Ishikawa (cell line): ENCODE measurements around the gene ALPI.

Source experiments
- CEBPB ChIP-seq: IDR thresholded peaks from 2 replicates; pipeline ENCODE4 v1.6.1; 2012
- CREB1 ChIP-seq: IDR thresholded peaks from 2 replicates; pipeline ENCODE4 v1.6.1; 2012; ENCODE audit warnings: low read depth
- EGR1 ChIP-seq: IDR thresholded peaks from 2 replicates; pipeline ENCODE4 v1.6.1; 2012
- EP300 ChIP-seq: IDR thresholded peaks from 2 replicates; pipeline ENCODE4 v1.6.1; 2012; ENCODE audit warnings: borderline replicate concordance
- FOXM1 ChIP-seq: IDR thresholded peaks from 2 replicates; pipeline ENCODE4 v1.6.1; 2012; ENCODE audit warnings: low read depth, borderline replicate concordance
- NFIC ChIP-seq: IDR thresholded peaks from 2 replicates; pipeline ENCODE4 v1.6.1; 2012
- RAD21 ChIP-seq: IDR thresholded peaks from 2 replicates; pipeline ENCODE4 v1.6.1; 2012; ENCODE audit warnings: low read depth
- TAF1 ChIP-seq: IDR thresholded peaks from 2 replicates; pipeline ENCODE4 v1.6.1; 2012; ENCODE audit warnings: low read depth, mild to moderate bottlenecking
- TCF12 ChIP-seq: IDR thresholded peaks from 2 replicates; pipeline ENCODE4 v1.6.1; 2012; ENCODE audit warnings: low read depth
- TEAD4 ChIP-seq: IDR thresholded peaks from 2 replicates; pipeline ENCODE4 v1.6.1; 2012
- YY1 ChIP-seq: IDR thresholded peaks from 2 replicates; pipeline ENCODE4 v1.6.1; 2012; ENCODE audit warnings: low read depth
- ZBTB7A ChIP-seq: IDR thresholded peaks from 2 replicates; pipeline ENCODE4 v1.6.1; 2012; ENCODE audit warnings: low read depth
- TF ChIP-seq, protein P1 (sequence below): IDR thresholded peaks from 2 replicates; pipeline ENCODE4 v1.6.1; 2012; ENCODE audit warnings: low read depth, mild to moderate bottlenecking
- TF ChIP-seq, protein P2 (sequence below): IDR thresholded peaks from 2 replicates; pipeline ENCODE4 v1.6.1; 2012
- TF ChIP-seq, protein P3 (sequence below): IDR thresholded peaks from 2 replicates; pipeline ENCODE4 v1.6.1; 2012

ALPI gene

DNA sequence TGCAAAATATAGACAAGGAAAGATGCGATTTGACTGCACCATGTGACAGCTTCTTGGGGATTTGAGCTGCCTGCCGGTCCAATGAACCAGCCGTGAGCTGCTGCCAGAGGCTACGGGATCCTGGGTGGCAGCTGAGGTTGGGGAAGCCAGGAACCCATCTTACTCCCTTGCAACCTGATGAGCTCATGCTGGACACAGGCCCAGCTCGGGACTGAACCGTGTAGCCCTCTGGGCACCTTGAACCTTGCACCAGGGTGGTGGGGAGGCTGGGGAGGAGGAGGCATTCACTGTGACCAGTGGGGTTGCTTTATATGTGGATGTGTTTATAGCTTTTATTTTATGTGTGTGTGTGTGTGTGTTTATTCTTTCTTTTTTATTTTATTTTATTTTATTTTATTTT, 9.1 kb downstream of the ALPI start:
- TF ChIP-seq TCF12 (no peak), EP300 (no peak), ZBTB7A (no peak), NFIC (no peak), YY1 (no peak)

DNA sequence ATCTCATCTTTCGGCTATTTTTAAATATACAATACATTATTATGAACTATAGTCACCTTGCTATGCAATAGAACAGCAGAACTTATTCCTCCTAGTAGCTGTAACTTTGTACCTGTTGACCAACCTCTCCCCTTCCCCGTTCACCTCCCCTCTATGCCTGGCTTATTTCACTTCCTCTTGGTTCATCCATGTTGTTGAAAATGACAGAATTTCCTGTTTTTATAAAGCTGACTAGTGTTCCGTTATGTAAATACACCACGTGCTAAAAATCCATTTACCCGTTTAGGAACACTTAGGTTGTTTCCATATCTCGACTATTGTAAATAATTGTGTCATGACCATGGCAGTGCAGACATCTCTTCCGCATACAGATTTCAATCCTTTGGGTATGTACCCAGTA, 10.3 kb downstream of the ALPI start:
- TF ChIP-seq TCF12 = no peak
- TF ChIP-seq, protein P1, sequence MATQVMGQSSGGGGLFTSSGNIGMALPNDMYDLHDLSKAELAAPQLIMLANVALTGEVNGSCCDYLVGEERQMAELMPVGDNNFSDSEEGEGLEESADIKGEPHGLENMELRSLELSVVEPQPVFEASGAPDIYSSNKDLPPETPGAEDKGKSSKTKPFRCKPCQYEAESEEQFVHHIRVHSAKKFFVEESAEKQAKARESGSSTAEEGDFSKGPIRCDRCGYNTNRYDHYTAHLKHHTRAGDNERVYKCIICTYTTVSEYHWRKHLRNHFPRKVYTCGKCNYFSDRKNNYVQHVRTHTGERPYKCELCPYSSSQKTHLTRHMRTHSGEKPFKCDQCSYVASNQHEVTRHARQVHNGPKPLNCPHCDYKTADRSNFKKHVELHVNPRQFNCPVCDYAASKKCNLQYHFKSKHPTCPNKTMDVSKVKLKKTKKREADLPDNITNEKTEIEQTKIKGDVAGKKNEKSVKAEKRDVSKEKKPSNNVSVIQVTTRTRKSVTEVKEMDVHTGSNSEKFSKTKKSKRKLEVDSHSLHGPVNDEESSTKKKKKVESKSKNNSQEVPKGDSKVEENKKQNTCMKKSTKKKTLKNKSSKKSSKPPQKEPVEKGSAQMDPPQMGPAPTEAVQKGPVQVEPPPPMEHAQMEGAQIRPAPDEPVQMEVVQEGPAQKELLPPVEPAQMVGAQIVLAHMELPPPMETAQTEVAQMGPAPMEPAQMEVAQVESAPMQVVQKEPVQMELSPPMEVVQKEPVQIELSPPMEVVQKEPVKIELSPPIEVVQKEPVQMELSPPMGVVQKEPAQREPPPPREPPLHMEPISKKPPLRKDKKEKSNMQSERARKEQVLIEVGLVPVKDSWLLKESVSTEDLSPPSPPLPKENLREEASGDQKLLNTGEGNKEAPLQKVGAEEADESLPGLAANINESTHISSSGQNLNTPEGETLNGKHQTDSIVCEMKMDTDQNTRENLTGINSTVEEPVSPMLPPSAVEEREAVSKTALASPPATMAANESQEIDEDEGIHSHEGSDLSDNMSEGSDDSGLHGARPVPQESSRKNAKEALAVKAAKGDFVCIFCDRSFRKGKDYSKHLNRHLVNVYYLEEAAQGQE = no peak
- TF ChIP-seq TAF1 = no peak
- TF ChIP-seq NFIC = no peak
- no peak for TF ChIP-seq RAD21
- TF ChIP-seq, protein P2, sequence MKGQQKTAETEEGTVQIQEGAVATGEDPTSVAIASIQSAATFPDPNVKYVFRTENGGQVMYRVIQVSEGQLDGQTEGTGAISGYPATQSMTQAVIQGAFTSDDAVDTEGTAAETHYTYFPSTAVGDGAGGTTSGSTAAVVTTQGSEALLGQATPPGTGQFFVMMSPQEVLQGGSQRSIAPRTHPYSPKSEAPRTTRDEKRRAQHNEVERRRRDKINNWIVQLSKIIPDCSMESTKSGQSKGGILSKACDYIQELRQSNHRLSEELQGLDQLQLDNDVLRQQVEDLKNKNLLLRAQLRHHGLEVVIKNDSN = no peak
- TF ChIP-seq ZBTB7A = no peak
- no peak for TF ChIP-seq YY1
- TF ChIP-seq EGR1 = no peak
- TF ChIP-seq CREB1 = no peak
- no peak for TF ChIP-seq FOXM1
- TF ChIP-seq TEAD4 = no peak
- no peak for TF ChIP-seq EP300
- TF ChIP-seq CEBPB = no peak
- TF ChIP-seq, protein P3, sequence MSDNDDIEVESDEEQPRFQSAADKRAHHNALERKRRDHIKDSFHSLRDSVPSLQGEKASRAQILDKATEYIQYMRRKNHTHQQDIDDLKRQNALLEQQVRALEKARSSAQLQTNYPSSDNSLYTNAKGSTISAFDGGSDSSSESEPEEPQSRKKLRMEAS = no peak

DNA sequence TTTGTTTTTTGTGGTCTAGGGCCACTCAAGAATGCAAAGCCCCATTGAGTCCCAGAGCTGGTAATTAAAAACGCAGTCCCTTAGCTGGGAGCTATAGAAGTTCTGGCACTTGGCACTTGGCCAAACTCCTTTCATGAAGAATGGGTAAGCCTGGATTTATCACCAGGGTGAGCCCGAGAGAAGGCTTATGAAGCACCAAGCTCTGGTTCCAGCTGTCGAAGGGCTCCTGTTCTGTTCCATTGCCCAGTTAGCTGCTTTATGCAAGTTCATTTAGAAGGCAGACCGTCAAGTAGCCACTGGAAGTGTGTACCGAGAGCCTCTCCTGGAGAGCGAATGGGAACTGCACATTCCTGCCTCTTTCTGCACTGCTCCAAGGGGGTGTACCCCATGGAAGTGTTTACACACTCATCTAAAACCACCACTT, 17.5 kb downstream of the ALPI start:
- TF ChIP-seq TCF12 = no peak
- TF ChIP-seq EGR1 = no peak
- TF ChIP-seq CEBPB = no peak
- no peak for TF ChIP-seq TAF1
- TF ChIP-seq NFIC = peak; percentile 94
- 0 out of 2 replicates have a peak, but pooled peaks have one; percentile 1 for TF ChIP-seq RAD21
- no peak for TF ChIP-seq EP300
- no peak for TF ChIP-seq YY1
- TF ChIP-seq, protein P3 = no peak
- TF ChIP-seq CREB1 = no peak

DNA sequence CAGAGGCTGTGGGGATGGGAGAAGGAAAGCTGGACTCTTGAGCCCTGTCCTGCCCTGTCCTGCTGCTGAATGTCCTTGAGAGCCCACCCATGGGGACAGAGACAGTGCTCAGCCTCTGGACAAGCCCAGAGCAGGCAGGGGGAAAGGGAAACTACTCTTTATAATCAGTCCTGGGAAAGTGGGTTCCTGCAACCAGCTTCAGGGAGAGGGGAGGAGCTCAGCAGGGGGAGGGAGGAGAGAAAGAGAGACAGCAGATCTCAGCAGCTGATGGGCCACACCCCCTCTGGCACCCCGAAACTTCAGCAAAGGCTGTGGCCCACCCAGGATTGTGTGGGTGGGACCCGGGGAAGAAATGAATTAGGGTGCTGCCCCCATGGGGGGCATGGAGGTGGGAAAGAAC, 20.1 kb downstream of the ALPI start:
- no peak for TF ChIP-seq ZBTB7A
- no peak for TF ChIP-seq YY1
- TF ChIP-seq, protein P1 = no peak
- no peak for TF ChIP-seq CREB1
- TF ChIP-seq, protein P3 = no peak
- TF ChIP-seq, protein P2 = no peak
- TF ChIP-seq TEAD4 = no peak
- no peak for TF ChIP-seq CEBPB
- no peak for TF ChIP-seq TAF1

DNA sequence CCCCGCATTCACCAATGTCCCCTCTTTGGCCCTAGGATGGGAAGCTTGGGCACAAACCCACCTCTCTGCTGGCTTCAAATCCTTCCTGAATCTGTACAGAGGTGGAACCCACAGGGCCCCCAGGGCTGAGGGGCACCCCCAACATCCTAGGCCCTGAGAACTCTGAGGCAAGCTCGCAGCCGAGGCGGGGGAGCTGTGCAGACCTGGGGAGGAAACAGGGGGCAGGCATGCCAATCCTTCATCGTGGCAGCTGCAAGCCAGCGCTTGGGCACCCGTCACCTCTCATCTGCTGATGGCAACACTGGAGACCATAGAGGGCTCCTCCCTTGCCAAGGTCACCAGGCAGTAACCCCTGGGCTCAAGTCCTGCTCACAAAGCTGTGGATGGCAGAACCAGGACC, 20.8 kb downstream of the ALPI start:
- TF ChIP-seq EGR1 = no peak
- no peak for TF ChIP-seq NFIC
- TF ChIP-seq CREB1 = no peak
- no peak for TF ChIP-seq FOXM1
- no peak for TF ChIP-seq TAF1
- TF ChIP-seq RAD21 = no peak
- TF ChIP-seq, protein P3 = no peak
- TF ChIP-seq TCF12 = no peak
- TF ChIP-seq, protein P1 = no peak
- TF ChIP-seq YY1 = no peak
- TF ChIP-seq, protein P2 = no peak
- no peak for TF ChIP-seq ZBTB7A
- TF ChIP-seq TEAD4 = no peak
